GM12873 (cell line): ENCODE results near the gene TMED8.
A peak's percentile ranks its signal among the peaks of the same experiment; 100 is the strongest.

ENCODE experiments used
- CTCF ChIP-seq: IDR thresholded peaks from 2 replicates; pipeline ENCODE4 v1.5.1; 2012; ENCODE audit warnings: low read depth, mild to moderate bottlenecking, moderate library complexity, low read length, control low read depth; ENCODE audit not compliant: insufficient read depth; ENCODE audit errors: missing control alignments

Gene TMED8

GRCh38 chr14:77301103-77301502 lies 75.8 kb downstream of the TMED8 start:
- peak; percentile 85 for TF ChIP-seq CTCF

GRCh38 chr14:77299771-77300170 lies 77.1 kb downstream of the TMED8 start:
- TF ChIP-seq CTCF = no peak

- TF ChIP-seq CTCF = no peak
Measured at GRCh38 chr14:77296906-77297305, 80.0 kb downstream of the TMED8 start.

- no peak for TF ChIP-seq CTCF
Measured at GRCh38 chr14:77296155-77296554, 80.7 kb downstream of the TMED8 start.

- peak; percentile 25 for TF ChIP-seq CTCF
Measured at GRCh38 chr14:77290705-77291104, 86.2 kb downstream of the TMED8 start.

- TF ChIP-seq CTCF = no peak
Measured at GRCh38 chr14:77286576-77286975, 90.3 kb downstream of the TMED8 start.
